Suprapubic skin (tissue), 3 donors: ENCODE data around the gene GALNT9.

Experiments
- CTCF ChIP-seq, 2 donors: fragments of 200-600 bp in 1 of 2; fragments of 450-650 bp in 1 of 2; sonication (generic) in 1 of 2; IDR thresholded peaks; one replicate each; pipeline ENCODE4 v1.5.1; 2016 to 2019; ENCODE audit warnings: antibody characterized with exemption in 2 of 2, mild to moderate bottlenecking in 1 of 2, moderate library complexity in 1 of 2
- EP300 ChIP-seq: sonication (generic); formaldehyde crosslinking; IDR thresholded peaks from one replicate; pipeline ENCODE4 v1.6.1; 2017; ENCODE audit warnings: antibody characterized with exemption
- POLR2A ChIP-seq, 2 donors: fragments of 450-650 bp; IDR thresholded peaks; one replicate each; pipeline ENCODE4 v1.6.1; 2017; ENCODE audit warnings: antibody characterized with exemption in 2 of 2, mild to moderate bottlenecking in 2 of 2, moderate library complexity in 2 of 2

GRCh38 chr12:132305560-132305966, 23.8 kb downstream of the GALNT9 start:
- TF ChIP-seq POLR2A (IDR thresholded peaks at IDR 0.05) (no peak), EP300 (no peak), CTCF (IDR thresholded peaks at IDR 0.05) (no peak)
